Amniotic stem cell (primary cell): Measurements from ENCODE around the gene KPNA5.
"Not testable (repeated sequence)": the region's sequence is repeated elsewhere in the genome, so short reads cannot be mapped to it uniquely, and the experiment has no call there.

Source experiments
- DNase-seq: peaks from one replicate; lab custom pipeline; 2025; lab: John Stamatoyannopoulos, UW

KPNA5 gene

GRCh38 chr6:116680880-116681672 lies at the start of gene KPNA5:
KPNA5 (plus strand) TSS chr6:116681211; CDS start chr6:116681335, 124 bp downstream.
- peak; percentile 62 for DNase-seq

DNA sequence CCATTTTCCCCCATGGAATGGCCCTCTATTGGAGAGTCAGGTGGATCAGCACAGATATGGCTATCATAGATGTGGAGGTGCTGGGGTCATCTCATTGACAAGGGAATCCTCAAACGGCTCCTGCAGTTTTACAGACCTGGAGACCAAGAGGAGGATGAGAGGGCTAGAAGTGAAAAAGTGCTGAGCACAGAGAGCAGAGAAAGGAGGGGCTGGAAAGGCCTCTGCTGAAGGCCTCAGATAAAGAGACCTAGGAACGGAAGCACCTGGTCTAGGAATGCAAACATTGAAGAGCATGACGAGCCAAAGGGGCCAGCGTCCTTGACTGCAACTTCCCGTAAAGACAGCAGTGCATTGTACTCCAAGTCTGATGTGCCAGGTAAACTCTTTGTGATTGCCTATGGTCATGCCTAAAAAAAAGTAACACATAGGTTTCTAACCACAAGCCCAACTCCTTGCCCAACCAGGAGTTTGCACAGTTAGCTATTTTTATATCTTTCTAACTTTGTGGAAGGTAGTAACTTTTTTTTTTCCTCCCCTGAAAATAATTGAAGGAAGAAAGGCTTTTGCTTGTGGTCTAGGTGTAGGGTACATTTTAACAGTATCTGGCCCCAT lies 49.5 kb upstream of the KPNA5 start:
- DNase-seq: no peak

- no peak for DNase-seq
These were observed 47.3 kb upstream of the KPNA5 start for GRCh38 chr6:116633685-116634084.

GRCh38 chr6:116648156-116648555 lies 32.9 kb upstream of the KPNA5 start:
- DNase-seq: no peak

DNA sequence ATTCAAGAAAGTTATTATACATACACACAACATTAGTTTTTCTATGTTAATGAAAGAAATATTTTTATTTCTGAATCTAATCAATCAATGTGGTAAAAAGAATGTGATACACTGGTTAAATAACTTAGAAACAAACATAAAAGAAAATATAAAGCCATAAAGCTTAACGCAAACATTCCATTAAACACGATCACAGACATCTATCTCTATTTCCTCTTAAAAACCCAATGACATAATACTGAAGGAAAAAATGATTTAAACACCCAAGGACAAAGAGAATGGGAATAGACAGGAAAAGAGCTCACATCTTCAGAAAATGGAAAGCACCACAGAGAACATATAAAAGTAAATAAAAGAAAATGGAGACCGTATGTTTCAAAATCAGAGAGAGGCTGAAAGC lies 31.9 kb upstream of the KPNA5 start:
- DNase-seq: no peak

DNA sequence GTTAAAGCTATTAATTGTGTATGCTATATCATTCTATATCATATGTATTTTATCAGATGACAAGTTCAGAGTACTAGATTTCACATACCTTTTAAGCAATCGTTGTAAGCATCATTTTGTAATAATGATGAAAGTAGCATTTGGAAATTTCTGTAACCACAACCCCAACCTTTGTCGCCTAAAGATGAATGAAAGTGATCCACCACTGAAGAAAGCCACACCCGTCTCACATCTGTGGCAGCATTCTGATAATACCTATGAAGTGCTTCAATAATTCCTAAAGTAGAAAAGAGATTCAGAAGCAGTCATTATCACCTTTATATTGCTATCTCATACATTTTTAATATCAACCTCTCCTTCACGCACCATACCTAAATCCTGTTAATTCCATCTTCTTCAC lies 29.1 kb upstream of the KPNA5 start:
- no peak for DNase-seq

DNA sequence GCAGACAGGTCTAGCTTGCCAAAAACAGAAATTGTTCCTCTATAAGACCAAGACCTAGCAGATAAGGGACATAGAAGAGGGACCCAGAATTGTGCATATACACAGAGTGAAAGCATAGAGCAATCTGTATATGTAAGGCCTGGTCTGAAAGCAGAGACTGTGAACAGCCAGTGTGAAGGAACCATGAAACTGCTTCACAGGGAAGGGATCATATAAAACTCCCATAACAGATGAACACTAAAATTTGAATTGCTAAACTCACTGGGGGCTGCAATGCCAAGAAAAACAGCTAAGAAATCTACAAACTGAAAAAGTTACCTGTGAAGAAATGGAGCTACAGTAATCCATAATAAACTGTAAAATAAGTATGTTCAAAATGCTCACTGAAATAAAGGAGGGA lies 19.4 kb upstream of the KPNA5 start:
- DNase-seq: no peak

DNA sequence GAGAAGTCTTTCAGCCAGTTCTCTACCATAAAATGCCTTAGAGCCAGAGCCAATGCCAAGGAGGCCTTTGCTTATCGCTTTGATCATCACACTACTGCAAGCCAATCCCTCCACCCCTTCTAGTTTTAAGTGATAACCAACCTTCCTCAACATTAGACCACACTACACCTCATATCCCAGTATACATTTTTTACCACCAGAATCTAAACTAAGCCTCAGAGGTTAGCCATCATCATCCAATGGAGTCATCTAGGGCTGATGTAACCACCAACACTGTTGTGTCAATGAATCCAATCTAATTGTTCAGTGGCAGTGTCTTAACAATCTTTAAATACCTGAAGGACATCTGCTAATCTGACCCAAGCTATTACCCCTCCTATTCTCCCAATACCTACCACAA lies 18.8 kb upstream of the KPNA5 start:
- no peak for DNase-seq

DNA sequence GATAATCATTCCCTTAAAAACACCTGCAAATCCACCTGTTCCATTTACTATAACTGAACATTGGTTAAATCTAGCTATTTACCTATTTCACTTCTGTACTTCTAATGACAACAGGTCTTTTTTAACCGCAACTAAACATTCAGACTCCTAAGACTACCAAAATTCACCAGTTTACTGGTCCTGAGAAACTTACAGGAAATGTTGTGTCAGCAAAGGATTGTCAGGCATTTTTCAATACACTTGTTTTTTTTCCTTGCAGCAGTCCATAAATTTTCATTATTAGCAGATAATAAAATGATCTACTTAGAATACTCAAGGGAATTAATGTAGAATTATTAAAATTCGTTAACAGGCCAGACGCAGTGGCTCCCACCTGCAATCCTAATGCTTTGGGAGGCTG lies 17.7 kb upstream of the KPNA5 start:
- DNase-seq: no peak

DNA sequence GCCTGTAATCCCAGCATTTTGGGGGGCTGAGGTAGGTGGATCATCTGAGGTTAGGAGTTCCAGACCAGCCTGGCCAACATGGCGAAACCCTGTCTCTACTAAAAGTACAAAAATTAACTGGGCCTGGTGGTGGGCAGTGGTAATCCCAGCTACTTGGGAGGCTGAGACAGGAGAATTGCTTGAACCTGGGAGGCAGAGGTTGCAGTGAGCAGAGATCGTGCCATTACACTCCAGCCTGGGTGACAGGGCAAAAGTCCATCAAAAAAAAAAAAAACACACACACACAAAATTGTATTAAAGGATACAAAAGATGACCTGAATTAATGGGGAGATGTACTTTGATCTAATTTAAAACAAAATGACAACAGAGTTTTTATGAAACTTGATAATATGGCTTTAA lies 16.8 kb upstream of the KPNA5 start:
- not testable (repeated sequence) for DNase-seq

GRCh38 chr6:116665464-116665863 lies 15.5 kb upstream of the KPNA5 start:
- no peak for DNase-seq

GRCh38 chr6:116666869-116667268 lies 14.1 kb upstream of the KPNA5 start:
- no peak for DNase-seq

GRCh38 chr6:116667623-116668022 lies 13.4 kb upstream of the KPNA5 start:
- DNase-seq: no peak

- DNase-seq: no peak
These were observed 8.7 kb upstream of the KPNA5 start for GRCh38 chr6:116672306-116672705.

- DNase-seq: no peak
These were observed 5.0 kb upstream of the KPNA5 start for GRCh38 chr6:116676021-116676420.

- DNase-seq: no peak
These were observed 1.3 kb downstream of the KPNA5 start for GRCh38 chr6:116682334-116682712.

- DNase-seq: no peak
These were observed 4.5 kb downstream of the KPNA5 start for GRCh38 chr6:116685437-116685993.

DNA sequence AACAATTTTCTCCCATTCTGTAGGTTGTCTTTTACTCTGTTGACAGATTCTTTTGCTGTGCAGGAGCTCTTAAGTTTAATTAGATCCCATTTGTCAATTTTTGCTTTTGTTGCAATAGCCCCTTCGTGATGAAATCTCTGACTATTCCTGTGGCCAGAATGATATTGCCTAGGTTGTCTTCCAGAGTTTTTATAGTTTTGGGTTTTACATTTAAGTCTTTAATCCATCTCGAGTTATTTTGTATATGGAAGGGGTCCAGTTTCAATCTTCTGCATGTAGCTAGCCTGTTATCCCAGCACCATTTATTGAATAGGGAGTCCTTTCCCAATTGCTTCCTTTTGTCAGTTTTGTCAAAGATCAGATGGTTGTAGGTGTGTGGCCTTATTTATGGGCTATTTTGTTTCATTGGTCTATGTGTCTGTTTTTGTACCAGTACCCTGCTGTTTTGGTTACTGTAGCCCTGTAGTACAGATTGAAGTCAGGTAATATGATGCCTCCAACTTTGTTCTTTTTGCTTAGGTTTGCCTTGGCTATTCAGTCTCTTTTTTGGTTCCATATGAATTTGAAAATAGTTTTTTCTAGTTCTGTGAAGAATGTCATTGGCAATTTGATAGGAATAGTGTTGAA lies 5.6 kb downstream of the KPNA5 start:
- DNase-seq: not testable (repeated sequence)

DNA sequence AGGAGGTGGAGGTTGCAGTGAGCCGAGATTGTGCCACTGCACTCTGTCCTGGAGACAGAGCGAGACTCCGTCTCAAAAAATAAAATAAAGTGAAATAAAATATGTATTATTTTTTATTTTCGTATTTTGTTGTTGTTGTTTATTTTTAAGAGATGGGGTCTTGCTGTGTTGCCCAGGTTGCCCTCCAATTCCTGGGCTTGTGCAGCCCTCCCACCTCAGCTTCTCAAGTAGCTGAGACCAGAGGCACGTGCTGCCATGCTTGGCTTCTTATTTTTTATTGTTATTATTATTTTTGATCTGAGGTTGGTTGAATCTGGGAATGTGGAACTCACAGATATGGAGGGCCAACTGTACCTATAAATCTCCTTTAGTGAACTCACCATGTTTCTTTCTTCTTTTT lies 10.1 kb downstream of the KPNA5 start:
- DNase-seq: no peak

- DNase-seq: not testable (repeated sequence)
These were observed 11.9 kb downstream of the KPNA5 start for GRCh38 chr6:116692873-116693272.

- DNase-seq: not testable (repeated sequence)
These were observed 12.3 kb downstream of the KPNA5 start for GRCh38 chr6:116693275-116693674.

DNA sequence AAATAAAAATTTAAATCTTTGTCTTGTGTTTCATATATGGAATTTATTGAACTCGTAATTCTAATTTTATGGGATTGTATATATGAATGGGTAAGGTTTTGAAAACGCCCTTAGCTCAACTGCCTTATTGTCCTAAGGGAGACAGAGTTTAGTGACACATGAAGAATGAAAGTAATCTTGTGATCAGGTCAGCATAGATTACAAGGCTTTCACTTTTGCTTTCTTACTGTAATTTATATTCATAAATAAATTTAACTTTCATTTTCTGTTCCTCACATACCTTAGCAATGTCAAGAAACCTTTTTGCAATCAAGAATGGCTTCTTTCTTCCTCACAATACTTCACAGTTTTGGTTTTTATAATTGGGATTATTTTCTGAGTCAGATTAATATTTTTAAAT lies 14.4 kb downstream of the KPNA5 start:
- no peak for DNase-seq

GRCh38 chr6:116697480-116697879 lies 16.5 kb downstream of the KPNA5 start:
- DNase-seq: no peak
